A549 (cell line): ENCODE data around the gene NTRK3.

Experiments
- BHLHE40 ChIP-seq: IDR thresholded peaks from 2 replicates; pipeline ENCODE4 v1.6.1; 2012; ENCODE audit warnings: low read depth, low read length, inconsistent platforms
- CHD4 ChIP-seq: fragments of 200-600 bp; sonication (generic); IDR thresholded peaks from 2 replicates; pipeline ENCODE4 v1.6.1; 2016; ENCODE audit warnings: antibody characterized with exemption, mild to moderate bottlenecking, borderline replicate concordance
- CTCF ChIP-seq: fragments of >200 bp; sonication (Bioruptor Twin); formaldehyde crosslinking; IDR thresholded peaks from 3 replicates; pipeline ENCODE4 v1.5.1; 2016
- ESRRA ChIP-seq: fragments of 150-350 bp; IDR thresholded peaks from 2 replicates; pipeline ENCODE4 v1.6.1; 2014; ENCODE audit warnings: mild to moderate bottlenecking, low read length, borderline replicate concordance
- MYC ChIP-seq: IDR thresholded peaks from 2 replicates; pipeline ENCODE4 v1.6.1; 2012; ENCODE audit warnings: mild to moderate bottlenecking, inconsistent platforms, low read length, improper control_type of control experiment, borderline replicate concordance
- NR3C1 ChIP-seq: fragments of >200 bp; sonication (Bioruptor Twin); formaldehyde crosslinking; IDR thresholded peaks from 3 replicates; pipeline ENCODE4 v1.6.1; 2017
- REST ChIP-seq: fragments of 200-600 bp; sonication (generic); IDR thresholded peaks from 2 replicates; pipeline ENCODE4 v1.6.1; 2016; ENCODE audit warnings: antibody characterized with exemption, mild to moderate bottlenecking, moderate library complexity
- SMC3 ChIP-seq: fragments of >200 bp; sonication (Bioruptor Twin); formaldehyde crosslinking; IDR thresholded peaks from 3 replicates; pipeline ENCODE4 v1.6.1; 2018; ENCODE audit warnings: inconsistent platforms
- TF ChIP-seq, protein P1 (sequence below): fragments of >200 bp; sonication (Bioruptor Twin); formaldehyde crosslinking; IDR thresholded peaks from 3 replicates; pipeline ENCODE4 v1.6.1; 2016

DNA sequence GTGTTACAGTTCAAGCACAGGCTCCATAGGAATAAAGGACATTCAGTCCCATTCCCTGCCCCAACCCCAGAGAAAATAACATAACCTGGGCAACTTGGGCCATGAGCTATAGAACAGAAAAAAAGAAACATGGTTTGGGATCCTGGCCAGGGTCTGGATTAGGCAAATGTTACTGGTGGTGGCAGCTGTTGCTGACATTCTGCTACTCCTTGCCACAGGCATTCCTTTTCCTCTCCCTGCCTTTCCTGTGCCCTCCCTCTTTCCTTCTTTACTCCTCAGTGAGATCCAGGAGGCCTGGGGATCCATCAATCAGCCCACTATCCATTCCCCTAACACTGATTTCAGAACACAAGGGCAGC lies 129.1 kb downstream of the NTRK3 start:
- no peak for TF ChIP-seq CTCF
- TF ChIP-seq CHD4: no peak
- no peak for TF ChIP-seq REST
- TF ChIP-seq, protein P1, sequence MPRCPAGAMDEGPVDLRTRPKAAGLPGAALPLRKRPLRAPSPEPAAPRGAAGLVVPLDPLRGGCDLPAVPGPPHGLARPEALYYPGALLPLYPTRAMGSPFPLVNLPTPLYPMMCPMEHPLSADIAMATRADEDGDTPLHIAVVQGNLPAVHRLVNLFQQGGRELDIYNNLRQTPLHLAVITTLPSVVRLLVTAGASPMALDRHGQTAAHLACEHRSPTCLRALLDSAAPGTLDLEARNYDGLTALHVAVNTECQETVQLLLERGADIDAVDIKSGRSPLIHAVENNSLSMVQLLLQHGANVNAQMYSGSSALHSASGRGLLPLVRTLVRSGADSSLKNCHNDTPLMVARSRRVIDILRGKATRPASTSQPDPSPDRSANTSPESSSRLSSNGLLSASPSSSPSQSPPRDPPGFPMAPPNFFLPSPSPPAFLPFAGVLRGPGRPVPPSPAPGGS: no peak
- no peak for TF ChIP-seq ESRRA
- no peak for TF ChIP-seq NR3C1
- TF ChIP-seq BHLHE40: no peak
- no peak for TF ChIP-seq MYC
- no peak for TF ChIP-seq SMC3
